Measurements from ENCODE around the gene COL23A1. TPM values are rescaled to one million over a fixed set of nuclear protein-coding genes. Genes with fewer than 3 reads are reported as not detected.

Gene COL23A1
- total RNA-seq, 2 donors from 2014 or later, result 1.5 to 2.5 TPM

DNA sequence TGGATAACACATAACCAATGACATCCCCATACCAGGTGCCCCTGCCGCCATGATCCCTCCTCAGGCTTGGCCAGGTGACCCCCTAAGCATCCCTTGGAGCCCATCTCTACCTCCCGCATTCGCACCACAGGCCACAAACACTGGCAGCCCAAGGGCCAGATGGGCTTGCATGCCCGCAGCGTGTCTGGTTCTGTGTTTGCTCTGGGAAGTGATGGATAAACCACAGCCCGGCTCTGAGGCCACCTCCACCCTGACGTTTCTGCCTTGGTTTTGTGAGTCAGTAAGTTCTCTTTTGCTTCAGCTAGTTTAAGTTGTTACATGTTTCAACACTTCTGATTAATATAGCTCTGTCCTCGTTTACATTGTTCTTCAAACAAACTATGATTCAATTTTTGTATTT lies 185.2 kb downstream of the COL23A1 start:
- no peak for ATAC-seq (ENCODE audit: insufficient number of reproducible peaks, low FRiP score, low read depth)
- TF ChIP-seq, protein P1, sequence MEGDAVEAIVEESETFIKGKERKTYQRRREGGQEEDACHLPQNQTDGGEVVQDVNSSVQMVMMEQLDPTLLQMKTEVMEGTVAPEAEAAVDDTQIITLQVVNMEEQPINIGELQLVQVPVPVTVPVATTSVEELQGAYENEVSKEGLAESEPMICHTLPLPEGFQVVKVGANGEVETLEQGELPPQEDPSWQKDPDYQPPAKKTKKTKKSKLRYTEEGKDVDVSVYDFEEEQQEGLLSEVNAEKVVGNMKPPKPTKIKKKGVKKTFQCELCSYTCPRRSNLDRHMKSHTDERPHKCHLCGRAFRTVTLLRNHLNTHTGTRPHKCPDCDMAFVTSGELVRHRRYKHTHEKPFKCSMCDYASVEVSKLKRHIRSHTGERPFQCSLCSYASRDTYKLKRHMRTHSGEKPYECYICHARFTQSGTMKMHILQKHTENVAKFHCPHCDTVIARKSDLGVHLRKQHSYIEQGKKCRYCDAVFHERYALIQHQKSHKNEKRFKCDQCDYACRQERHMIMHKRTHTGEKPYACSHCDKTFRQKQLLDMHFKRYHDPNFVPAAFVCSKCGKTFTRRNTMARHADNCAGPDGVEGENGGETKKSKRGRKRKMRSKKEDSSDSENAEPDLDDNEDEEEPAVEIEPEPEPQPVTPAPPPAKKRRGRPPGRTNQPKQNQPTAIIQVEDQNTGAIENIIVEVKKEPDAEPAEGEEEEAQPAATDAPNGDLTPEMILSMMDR (IDR thresholded peaks at IDR 0.05), result no peak
- no peaks in the 10 kb centered on the region for H3K4me1 ChIP-seq (ENCODE audit: control insufficient read depth in 1 of 2, low read depth in 2 of 2)
- H3K27me3 ChIP-seq (replicated peaks; ENCODE audit: insufficient read depth), result no peaks in the 10 kb centered on the region
- H3K27ac ChIP-seq, result no peak overlapping the region
- no peak for DNase-seq (ENCODE audit: low spot score)
- no peak overlapping the region for H3K4me3 ChIP-seq
- H3K36me3 ChIP-seq, result no peaks in the 10 kb centered on the region
- H3K9me3 ChIP-seq, result peaks cover 4% of the 10 kb centered on the region

DNA sequence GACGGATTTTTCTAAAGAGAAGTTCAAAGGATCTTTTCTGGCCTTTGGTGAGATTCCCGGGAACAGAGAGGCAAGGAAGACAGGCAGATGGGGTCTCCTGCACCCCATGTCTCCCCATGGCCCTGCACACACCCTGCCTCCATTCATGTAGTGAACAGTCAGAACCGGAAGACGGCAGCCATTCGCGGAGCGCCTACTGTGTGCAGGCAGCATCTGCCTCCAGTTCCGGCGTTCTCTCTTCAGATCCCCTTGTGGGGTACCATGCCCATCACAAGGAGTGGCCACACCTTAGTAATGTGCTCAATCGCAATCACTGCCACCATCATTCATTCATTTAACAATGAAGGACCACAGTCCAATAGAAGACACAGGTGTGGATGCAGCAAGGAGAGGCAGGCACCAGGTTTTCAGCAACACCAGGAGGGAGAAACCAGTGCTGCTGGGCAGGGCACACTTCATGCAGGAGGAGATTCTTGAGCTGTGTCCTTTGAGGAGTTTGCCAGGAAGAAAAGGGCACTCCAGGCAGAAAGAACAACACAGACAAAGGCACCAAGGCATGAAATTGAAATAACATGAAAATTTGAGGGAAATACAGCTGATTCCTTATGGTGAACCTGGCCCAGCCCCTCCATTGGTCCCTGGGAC lies 186.1 kb downstream of the COL23A1 start:
- DNase-seq (ENCODE audit: low spot score) (no peak), ATAC-seq (ENCODE audit: insufficient number of reproducible peaks, low FRiP score, low read depth) (no peak)
- no peak overlapping the region for H3K27ac ChIP-seq
- H3K9me3 ChIP-seq, result peaks cover 4% of the 10 kb centered on the region
- H3K27me3 ChIP-seq (replicated peaks; ENCODE audit: insufficient read depth), result no peaks in the 10 kb centered on the region
- no peaks in the 10 kb centered on the region for H3K36me3 ChIP-seq
- TF ChIP-seq, protein P1 (IDR thresholded peaks at IDR 0.05), result no peak
- no peaks in the 10 kb centered on the region for H3K4me1 ChIP-seq (ENCODE audit: control insufficient read depth in 1 of 2, low read depth in 2 of 2)
- H3K4me3 ChIP-seq, result no peak overlapping the region

DNA sequence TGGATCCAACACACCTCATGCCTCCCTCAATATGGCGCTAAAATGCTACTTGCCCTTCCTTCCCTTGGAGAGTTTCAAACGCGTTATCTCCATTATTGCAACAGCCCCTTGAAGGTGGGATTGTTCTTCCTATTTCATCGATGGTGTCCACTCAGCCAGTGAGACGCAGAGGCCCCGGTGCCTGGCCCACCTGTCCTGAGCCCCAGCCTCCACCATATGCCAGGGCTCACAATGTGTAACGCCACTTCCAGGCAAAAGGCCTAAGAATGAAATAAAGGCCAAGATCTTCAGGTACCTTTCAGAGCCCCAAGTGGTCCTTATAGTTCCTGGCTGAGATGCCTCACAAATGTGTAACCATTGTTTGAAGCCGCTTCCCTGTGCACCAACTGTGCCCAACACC lies 186.8 kb downstream of the COL23A1 start:
- Histone ChIP-seq H3K27me3 (replicated peaks; ENCODE audit: insufficient read depth) (no peaks in the 10 kb centered on the region), H3K36me3 (no peaks in the 10 kb centered on the region), H3K9me3 (peaks cover 4% of the 10 kb centered on the region), H3K4me3 (no peak overlapping the region), H3K27ac (no peak overlapping the region), H3K4me1 (ENCODE audit: control insufficient read depth in 1 of 2, low read depth in 2 of 2) (no peaks in the 10 kb centered on the region)
- TF ChIP-seq, protein P1 (IDR thresholded peaks at IDR 0.05), result no peak
- no peak for ATAC-seq (ENCODE audit: insufficient number of reproducible peaks, low FRiP score, low read depth)
- no peak for DNase-seq (ENCODE audit: low spot score)

GRCh38 chr5:178399701-178400095 lies 190.5 kb downstream of the COL23A1 start:
- no peak for ATAC-seq (ENCODE audit: insufficient number of reproducible peaks, low FRiP score, low read depth)
- H3K4me1 ChIP-seq (ENCODE audit: control insufficient read depth in 1 of 2, low read depth in 2 of 2), result no peaks in the 10 kb centered on the region
- no peaks in the 10 kb centered on the region for H3K36me3 ChIP-seq
- no peak overlapping the region for H3K4me3 ChIP-seq
- TF ChIP-seq, protein P1 (IDR thresholded peaks at IDR 0.05), result no peak
- H3K27ac ChIP-seq, result no peak overlapping the region
- no peaks in the 10 kb centered on the region for H3K9me3 ChIP-seq
- H3K27me3 ChIP-seq (replicated peaks; ENCODE audit: insufficient read depth), result no peaks in the 10 kb centered on the region
- DNase-seq (ENCODE audit: low spot score), result no peak

GRCh38 chr5:178398901-178399700 lies 191.1 kb downstream of the COL23A1 start:
- DNase-seq (ENCODE audit: low spot score) (no peak), ATAC-seq (ENCODE audit: insufficient number of reproducible peaks, low FRiP score, low read depth) (no peak)
- Histone ChIP-seq H3K27ac (no peak overlapping the region), H3K27me3 (replicated peaks; ENCODE audit: insufficient read depth) (no peaks in the 10 kb centered on the region), H3K4me3 (no peak overlapping the region), H3K9me3 (no peaks in the 10 kb centered on the region), H3K36me3 (no peaks in the 10 kb centered on the region), H3K4me1 (ENCODE audit: control insufficient read depth in 1 of 2, low read depth in 2 of 2) (no peaks in the 10 kb centered on the region)
- TF ChIP-seq, protein P1 (IDR thresholded peaks at IDR 0.05), result no peak

Data from thoracic aorta (tissue), 2 donors.